ENCODE data around the gene PHTF2.

DNA sequence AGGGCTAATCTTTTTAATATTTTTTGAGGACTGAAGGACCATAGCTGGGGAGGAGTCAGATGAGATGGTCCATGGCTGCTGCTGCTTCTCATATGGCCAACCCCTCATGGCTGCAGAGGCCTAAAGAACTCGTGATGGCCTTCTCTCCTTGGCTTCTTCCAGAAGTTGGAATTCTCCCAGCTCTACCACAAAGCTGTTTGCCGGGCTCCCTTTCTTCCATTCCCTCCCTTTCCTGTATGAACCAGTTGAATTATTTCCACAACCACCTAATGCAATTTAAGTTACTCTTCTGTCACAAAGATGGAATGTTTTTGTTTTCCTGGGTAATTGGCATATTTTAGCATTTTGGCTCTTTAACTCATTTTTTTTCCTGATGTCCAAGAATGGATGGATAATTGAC is 80.7 kb downstream of the PHTF2 start:
- TF ChIP-seq, protein P1, sequence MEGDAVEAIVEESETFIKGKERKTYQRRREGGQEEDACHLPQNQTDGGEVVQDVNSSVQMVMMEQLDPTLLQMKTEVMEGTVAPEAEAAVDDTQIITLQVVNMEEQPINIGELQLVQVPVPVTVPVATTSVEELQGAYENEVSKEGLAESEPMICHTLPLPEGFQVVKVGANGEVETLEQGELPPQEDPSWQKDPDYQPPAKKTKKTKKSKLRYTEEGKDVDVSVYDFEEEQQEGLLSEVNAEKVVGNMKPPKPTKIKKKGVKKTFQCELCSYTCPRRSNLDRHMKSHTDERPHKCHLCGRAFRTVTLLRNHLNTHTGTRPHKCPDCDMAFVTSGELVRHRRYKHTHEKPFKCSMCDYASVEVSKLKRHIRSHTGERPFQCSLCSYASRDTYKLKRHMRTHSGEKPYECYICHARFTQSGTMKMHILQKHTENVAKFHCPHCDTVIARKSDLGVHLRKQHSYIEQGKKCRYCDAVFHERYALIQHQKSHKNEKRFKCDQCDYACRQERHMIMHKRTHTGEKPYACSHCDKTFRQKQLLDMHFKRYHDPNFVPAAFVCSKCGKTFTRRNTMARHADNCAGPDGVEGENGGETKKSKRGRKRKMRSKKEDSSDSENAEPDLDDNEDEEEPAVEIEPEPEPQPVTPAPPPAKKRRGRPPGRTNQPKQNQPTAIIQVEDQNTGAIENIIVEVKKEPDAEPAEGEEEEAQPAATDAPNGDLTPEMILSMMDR (IDR thresholded peaks at IDR 0.05; ENCODE audit: borderline replicate concordance, extremely low read depth, low read length, poor library complexity, severe bottlenecking) = no peak
- TF ChIP-seq EZH2 (IDR thresholded peaks at IDR 0.05; ENCODE audit: borderline replicate concordance, low read depth, low read length, severe bottlenecking) = no peak

Measured in DND-41 (cell line).